Activated CD4-positive, alpha-beta T cell treated with anti-CD3 and anti-CD28 coated beads for 36 hours (primary cell): ENCODE measurements around the gene HIGD2B. TPM values are rescaled to one million over a fixed set of nuclear protein-coding genes. Genes with fewer than 3 reads are reported as not detected.
A peak's percentile ranks its signal among the peaks of the same experiment; 100 is the strongest.
"Not testable (repeated sequence)": the region's sequence is repeated elsewhere in the genome, so short reads cannot be mapped to it uniquely, and the experiment has no call there.

ENCODE experiments used
- ATAC-seq: fragments of 200-7000 bp; cut with Tn5 transposase; one replicate; pipeline ENCODE4 v1.10.0; 2021; ENCODE audit warnings: mild to moderate bottlenecking, moderate library complexity
- CTCF ChIA-PET: fragments of 350-600 bp; sonication (Branson Sonifier 250); formaldehyde crosslinking; loops from one replicate; lab custom pipeline; 2021; ENCODE audit warnings: antibody characterized with exemption; lab: Charles Lee
- POLR2A ChIA-PET: fragments of 350-600 bp; sonication (Branson Sonifier 250); formaldehyde crosslinking; loops from one replicate; lab custom pipeline; 2021; ENCODE audit warnings: antibody characterized with exemption, inconsistent platforms; lab: Charles Lee
- DNase-seq: peaks from one replicate; pipeline ENCODE4 v3.0.0-alpha.2; 2020
- H3K27ac Mint-ChIP-seq: one replicate; pipeline ENCODE4 v1.8.0; 2021; ENCODE audit warnings: mixed read lengths
- H3K27me3 Mint-ChIP-seq: one replicate; pipeline ENCODE4 v1.8.0; 2021; ENCODE audit warnings: mixed read lengths
- H3K36me3 Mint-ChIP-seq: one replicate; pipeline ENCODE4 v1.8.0; 2021; ENCODE audit warnings: low read depth, mixed read lengths
- H3K4me1 Mint-ChIP-seq: one replicate; pipeline ENCODE4 v1.8.0; 2021; ENCODE audit warnings: mixed read lengths
- H3K4me3 Mint-ChIP-seq: one replicate; pipeline ENCODE4 v1.8.0; 2021; ENCODE audit warnings: mild to moderate bottlenecking, moderate library complexity, mixed read lengths
- H3K9me3 Mint-ChIP-seq: one replicate; pipeline ENCODE4 v1.8.0; 2021; ENCODE audit warnings: low read depth, mixed read lengths
- intact Hi-C, 2 experiments: fragments of 100-400 bp; cut with DNase I in 1 of 2; cut with micrococcal nuclease in 1 of 2; formaldehyde crosslinking; loops; one replicate each; pipeline versions ENCODE4 v1.14.2 to v1.15.1; 2022 to 2024; cut with DNase I, micrococcal nuclease
- total RNA-seq, 2 experiments: library from RNA; stranded (reverse); gene quantifications; one replicate each; pipeline ENCODE4 v1.2.3, GENCODE V29; 2021

HIGD2B gene
- total RNA-seq, 2 experiments from 2014 or later, result not detected

GRCh38 chr15:72636519-72637282 lies 49.3 kb downstream of the HIGD2B start:
- intact Hi-C loops, POLR2A ChIA-PET, H3K36me3 Mint-ChIP-seq, H3K9me3 Mint-ChIP-seq, CTCF ChIA-PET, H3K27me3 Mint-ChIP-seq, H3K4me1 Mint-ChIP-seq: not testable (repeated sequence)
- ATAC-seq (peak; percentile 81), DNase-seq (peak; percentile 78)
- Mint-ChIP-seq H3K27ac (peak overlapping the region; percentile 73), H3K4me3 (peak overlapping the region; percentile 78)

- intact Hi-C loops, POLR2A ChIA-PET, DNase-seq, H3K4me3 Mint-ChIP-seq, H3K4me1 Mint-ChIP-seq, H3K9me3 Mint-ChIP-seq, ATAC-seq, H3K36me3 Mint-ChIP-seq, H3K27me3 Mint-ChIP-seq, H3K27ac Mint-ChIP-seq: not testable (repeated sequence)
- CTCF ChIA-PET, result interaction anchor here (0.7 kb wide), 1 partner anchor 1651 kb away, joined by 3 read pairs; no protein-coding TSS in a partner anchor
Observed at GRCh38 chr15:72629068-72629570, 56.9 kb downstream of the HIGD2B start.

DNA sequence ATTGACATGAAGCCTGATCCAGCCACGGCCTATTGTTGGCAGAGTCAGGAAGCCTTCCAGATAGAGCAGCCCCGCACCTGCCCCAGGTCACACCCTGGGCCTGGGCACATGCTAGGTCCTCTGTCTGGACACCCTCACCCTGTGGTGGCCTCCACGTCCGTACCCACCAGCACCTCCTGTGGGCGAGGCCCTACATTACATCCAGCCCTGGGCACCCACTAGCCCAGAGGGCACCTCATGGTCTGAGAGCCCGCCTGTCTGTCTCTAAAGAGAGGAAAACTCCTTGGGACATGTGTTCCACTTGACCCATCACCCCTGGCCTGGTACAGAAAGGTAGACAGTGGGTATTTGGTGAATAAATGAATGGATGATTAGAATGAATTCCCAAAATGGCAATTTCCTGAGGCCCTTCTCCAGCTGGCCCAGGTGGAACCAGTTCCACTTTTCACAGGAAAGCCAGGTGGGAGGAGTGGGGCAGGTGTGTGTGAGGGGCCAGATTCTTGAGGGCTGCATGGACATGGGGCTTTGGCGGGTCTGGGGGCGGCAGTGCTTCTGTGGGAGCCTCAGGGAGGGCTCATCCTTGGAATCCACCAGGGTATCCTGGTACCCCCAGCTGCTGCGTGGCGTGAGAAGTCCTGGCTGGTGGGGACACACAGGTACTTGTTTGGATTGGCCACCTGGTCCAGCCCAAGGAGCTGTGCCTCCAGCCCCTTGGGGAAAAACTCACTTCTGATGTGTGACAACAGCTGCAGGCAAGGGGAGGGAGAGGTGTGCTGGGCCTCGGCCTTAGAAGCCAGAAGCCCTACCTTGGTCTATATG lies 57.5 kb downstream of the HIGD2B start:
- CTCF ChIA-PET, result interaction anchor here (0.7 kb wide), 1 partner anchor 1650 kb away, joined by 3 read pairs; no protein-coding TSS in a partner anchor
- ATAC-seq, result peak; percentile 51
- H3K27me3 Mint-ChIP-seq, intact Hi-C loops, H3K4me1 Mint-ChIP-seq, H3K36me3 Mint-ChIP-seq, H3K4me3 Mint-ChIP-seq, H3K9me3 Mint-ChIP-seq, POLR2A ChIA-PET, H3K27ac Mint-ChIP-seq: not testable (repeated sequence)
- peak; percentile 35 for DNase-seq

DNA sequence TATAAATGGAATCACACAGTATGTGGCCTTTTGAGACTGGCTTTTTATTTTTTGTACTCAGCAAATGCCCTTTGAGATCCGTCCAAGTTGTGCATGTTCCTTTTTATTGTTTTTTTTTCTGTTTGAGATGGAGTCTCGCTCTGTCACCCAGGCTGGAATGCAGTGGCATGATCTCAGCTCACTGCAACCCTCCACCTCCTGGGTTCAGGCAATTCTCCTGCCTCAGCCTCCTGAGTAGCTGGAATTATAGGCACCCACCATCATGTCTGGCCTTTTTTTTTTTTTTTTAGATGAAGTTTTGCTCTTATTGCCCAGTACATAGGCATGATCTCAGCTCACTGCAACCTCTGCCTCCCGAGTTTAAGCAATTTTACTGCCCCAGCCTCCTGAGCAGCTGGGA lies 59.8 kb downstream of the HIGD2B start:
- intact Hi-C loops, H3K9me3 Mint-ChIP-seq, ATAC-seq, CTCF ChIA-PET, H3K36me3 Mint-ChIP-seq, H3K4me3 Mint-ChIP-seq, H3K27me3 Mint-ChIP-seq, H3K4me1 Mint-ChIP-seq, POLR2A ChIA-PET, DNase-seq, H3K27ac Mint-ChIP-seq: not testable (repeated sequence)

Other genes with a start within 250 kb of the HIGD2B start
- gene ARIH1, start 211.9 kb downstream of the HIGD2B start, total RNA-seq, result 100 to 1,000 TPM; 177 to 195 TPM
- gene GOLGA6B, start 31.5 kb downstream of the HIGD2B start, total RNA-seq, result not detected
- gene BBS4, start within 50 bp of the HIGD2B start, total RNA-seq, result 10 to 100 TPM; 13.7 to 14.9 TPM
- 10 to 100 TPM; 58.0 to 70.8 TPM for gene ADPGK, start 97.6 kb upstream of the HIGD2B start, total RNA-seq